ENCODE data around the gene BCL2.

BCL2 gene

DNA sequence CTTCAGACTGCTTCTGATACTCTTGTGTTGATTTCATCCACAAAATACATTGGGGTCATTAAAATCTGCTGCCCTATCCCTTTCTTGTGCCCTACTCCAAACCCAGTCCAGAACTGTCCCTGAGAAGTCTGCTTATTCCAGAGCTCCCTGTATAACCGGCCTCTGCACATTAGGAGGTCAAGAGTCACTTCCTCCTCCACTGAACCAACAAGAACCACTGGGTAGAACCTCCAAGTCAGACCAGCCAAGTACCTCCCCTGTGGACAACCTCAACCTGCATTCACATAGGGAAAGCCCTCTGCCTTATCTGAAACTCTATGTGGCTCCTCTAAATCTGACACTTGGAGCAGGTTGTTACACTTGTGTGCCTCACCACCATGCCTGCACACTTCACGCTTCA lies 25.3 kb upstream of the BCL2 start:
- TF ChIP-seq, protein P1, sequence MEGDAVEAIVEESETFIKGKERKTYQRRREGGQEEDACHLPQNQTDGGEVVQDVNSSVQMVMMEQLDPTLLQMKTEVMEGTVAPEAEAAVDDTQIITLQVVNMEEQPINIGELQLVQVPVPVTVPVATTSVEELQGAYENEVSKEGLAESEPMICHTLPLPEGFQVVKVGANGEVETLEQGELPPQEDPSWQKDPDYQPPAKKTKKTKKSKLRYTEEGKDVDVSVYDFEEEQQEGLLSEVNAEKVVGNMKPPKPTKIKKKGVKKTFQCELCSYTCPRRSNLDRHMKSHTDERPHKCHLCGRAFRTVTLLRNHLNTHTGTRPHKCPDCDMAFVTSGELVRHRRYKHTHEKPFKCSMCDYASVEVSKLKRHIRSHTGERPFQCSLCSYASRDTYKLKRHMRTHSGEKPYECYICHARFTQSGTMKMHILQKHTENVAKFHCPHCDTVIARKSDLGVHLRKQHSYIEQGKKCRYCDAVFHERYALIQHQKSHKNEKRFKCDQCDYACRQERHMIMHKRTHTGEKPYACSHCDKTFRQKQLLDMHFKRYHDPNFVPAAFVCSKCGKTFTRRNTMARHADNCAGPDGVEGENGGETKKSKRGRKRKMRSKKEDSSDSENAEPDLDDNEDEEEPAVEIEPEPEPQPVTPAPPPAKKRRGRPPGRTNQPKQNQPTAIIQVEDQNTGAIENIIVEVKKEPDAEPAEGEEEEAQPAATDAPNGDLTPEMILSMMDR (conservative IDR thresholded peaks at IDR 0.05; ENCODE audit: low read depth) = no peak
- peak overlapping the region; percentile 95 for H3K27ac ChIP-seq
- CTCF ChIA-PET = interaction anchor here (1.1 kb wide), 1 partner anchor 22 kb away, joined by 3 read pairs; no protein-coding TSS in a partner anchor
- POLR2A ChIA-PET (ENCODE audit: low non-redundant PET) = no interaction called here
- DNase-seq (ENCODE audit: low spot score) = no peak

DNA sequence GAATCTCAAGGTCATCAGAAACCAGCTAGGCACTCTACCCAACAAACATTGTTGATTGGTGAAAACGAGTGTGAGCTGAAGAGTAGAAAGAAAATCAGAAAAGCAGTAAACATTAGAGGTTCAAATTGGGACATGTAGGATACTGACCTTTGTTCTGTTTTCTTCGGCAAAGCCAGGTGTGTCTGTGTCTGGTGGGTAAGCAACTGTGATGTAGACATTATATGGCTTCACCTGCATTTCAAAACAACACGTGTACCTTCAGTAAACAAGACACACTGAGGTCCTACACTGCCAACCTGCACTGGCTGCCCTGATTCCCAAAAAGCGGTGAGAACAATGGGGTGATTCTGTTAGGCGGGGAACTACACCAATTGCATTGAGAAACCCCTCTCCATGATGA lies 24.7 kb upstream of the BCL2 start:
- DNase-seq (ENCODE audit: low spot score) = no peak
- TF ChIP-seq, protein P1 (conservative IDR thresholded peaks at IDR 0.05; ENCODE audit: low read depth) = no peak
- H3K27ac ChIP-seq = peak overlapping the region; percentile 95
- ChIA-PET CTCF (no interaction called here), POLR2A (ENCODE audit: low non-redundant PET) (no interaction called here)

DNA sequence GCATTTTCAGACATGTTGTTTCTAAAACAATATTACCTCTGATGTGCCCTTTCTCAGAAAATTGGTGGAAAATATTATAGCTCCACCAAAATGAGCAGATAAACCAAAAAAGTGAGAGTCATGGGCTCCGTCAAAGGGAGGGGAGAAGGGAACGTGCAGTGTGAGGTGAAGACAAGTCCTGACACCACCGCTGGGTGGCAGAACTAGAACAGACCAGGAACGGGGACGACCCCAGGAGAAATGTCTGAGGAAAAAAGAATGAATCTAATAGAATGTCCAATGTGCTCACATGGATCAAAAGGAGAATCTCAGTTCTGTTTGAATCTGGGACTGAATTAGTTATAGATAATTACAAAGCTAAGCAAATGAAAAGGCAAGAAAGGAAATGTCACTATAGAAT lies 22.6 kb upstream of the BCL2 start:
- CTCF ChIA-PET = interaction anchor here (0.6 kb wide), 1 partner anchor 97 kb away, joined by 3 read pairs; no protein-coding TSS in a partner anchor
- POLR2A ChIA-PET (ENCODE audit: low non-redundant PET) = no interaction called here
- DNase-seq (ENCODE audit: low spot score) = no peak
- H3K27ac ChIP-seq = no peak overlapping the region
- TF ChIP-seq, protein P1 (conservative IDR thresholded peaks at IDR 0.05; ENCODE audit: low read depth) = peak; percentile 62

DNA sequence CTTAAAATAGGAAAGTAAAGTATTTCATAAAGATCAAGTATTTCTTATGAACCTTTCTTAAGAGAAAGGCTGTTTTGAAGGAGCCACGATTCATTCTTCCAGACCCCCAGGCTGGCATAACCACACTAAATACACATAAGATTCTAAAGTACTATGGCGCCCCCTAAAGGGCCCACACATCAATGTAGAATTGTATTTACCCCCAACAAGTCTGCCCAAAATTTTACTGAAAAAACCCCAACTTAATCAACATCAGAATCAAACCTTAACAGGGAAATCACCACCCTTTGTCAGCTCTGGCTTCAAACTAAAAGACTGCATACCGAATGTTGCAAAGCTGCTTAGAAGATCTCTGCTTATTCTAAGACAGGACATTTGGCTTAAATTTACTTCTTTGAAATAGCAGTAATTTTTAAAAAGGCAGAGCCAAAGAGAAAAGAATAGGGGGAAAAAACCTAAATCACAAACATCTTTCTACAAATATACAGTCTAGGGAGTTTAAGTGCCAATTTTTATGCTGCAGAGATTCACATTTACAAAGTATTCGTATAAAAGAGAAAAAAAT lies 20.4 kb upstream of the BCL2 start:
- TF ChIP-seq, protein P1 (conservative IDR thresholded peaks at IDR 0.05; ENCODE audit: low read depth) = peak; percentile 46
- H3K27ac ChIP-seq = no peak overlapping the region
- no peak for DNase-seq (ENCODE audit: low spot score)
- CTCF ChIA-PET = interaction anchor here (0.6 to 0.7 kb wide), 2 partner anchors 352 to 1001 kb away, joined by 3 to 4 read pairs; no protein-coding TSS in a partner anchor
- POLR2A ChIA-PET (ENCODE audit: low non-redundant PET) = no interaction called here

DNA sequence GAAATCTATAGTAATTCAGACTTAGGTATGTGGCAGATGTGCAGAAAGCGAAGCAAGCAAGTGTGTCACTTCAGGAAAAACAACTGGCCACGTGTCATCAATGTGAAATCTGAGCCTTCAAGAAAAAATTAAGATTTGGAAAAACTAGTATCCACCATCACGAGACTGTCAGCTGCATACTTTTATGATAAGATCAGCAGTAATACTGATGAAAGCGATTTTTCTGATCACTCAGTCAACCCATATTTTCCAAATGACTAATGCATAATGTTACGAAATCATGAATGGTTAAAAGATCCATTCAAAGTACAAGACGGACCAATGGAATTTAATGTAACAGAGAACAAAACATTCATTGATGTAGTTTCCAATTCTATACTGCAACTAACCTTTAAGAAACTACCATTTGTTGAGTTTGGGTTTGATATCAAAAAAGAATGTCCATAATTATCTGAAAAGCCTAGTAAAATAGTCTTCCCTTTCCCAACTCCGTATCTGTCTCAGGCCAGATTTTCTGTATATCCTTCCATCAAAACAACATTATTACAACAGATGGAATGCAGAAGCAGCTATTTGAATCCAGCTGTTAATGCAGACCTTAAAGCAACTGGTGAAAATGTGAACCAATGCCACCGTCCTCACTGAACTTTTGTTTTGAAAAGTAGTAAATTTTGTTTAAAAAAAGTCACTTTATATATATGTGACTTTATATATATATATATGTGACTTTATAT lies 17.0 kb upstream of the BCL2 start:
- ChIA-PET POLR2A (ENCODE audit: low non-redundant PET) (no interaction called here), CTCF (no interaction called here)
- peak overlapping the region; percentile 88 for H3K27ac ChIP-seq
- TF ChIP-seq, protein P1 (conservative IDR thresholded peaks at IDR 0.05; ENCODE audit: low read depth) = no peak
- DNase-seq (ENCODE audit: low spot score) = peak; percentile 76

DNA sequence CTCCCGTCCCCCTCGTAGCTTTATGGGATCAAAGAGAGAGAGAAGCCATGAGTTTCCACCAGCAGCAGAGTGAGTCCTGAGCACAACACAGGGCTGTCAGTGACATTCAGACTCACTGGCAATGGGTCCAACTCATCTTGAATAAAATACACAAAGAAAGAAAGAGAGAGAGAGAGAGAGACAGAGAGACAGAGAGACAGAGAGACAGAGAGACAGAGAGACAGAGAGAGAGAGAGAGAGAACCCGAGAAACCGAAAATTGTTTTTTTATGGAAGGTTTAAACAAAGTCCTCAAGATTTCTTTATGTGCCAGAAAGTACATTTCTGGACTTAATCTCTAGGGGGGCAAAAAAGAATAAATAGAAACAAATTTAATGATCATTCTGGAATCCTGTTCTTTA lies 11.5 kb upstream of the BCL2 start:
- POLR2A ChIA-PET (ENCODE audit: low non-redundant PET) = no interaction called here
- no peak for DNase-seq (ENCODE audit: low spot score)
- no peak overlapping the region for H3K27ac ChIP-seq
- CTCF ChIA-PET = interaction anchor here (0.6 to 0.7 kb wide), 2 partner anchors 140 to 416 kb away, joined by 3 to 8 read pairs; no protein-coding TSS in a partner anchor
- TF ChIP-seq, protein P1 (conservative IDR thresholded peaks at IDR 0.05; ENCODE audit: low read depth) = no peak

Measured in RWPE1 (cell line).